H1 (cell line): ENCODE results near the gene RNF141. TPM values are rescaled to one million over a fixed set of nuclear protein-coding genes. Genes with fewer than 3 reads are reported as not detected.

ENCODE experiments used
- CTCF ChIA-PET: fragments of 300-600 bp; sonication (Branson Sonifier 250); formaldehyde crosslinking; loops from one replicate; lab custom pipeline; 2021; ENCODE audit not compliant: partially characterized antibody; lab: Charles Lee
- POLR2A ChIA-PET: fragments of 300-600 bp; sonication (Branson Sonifier 250); formaldehyde crosslinking; loops from one replicate; lab custom pipeline; 2021; ENCODE audit warnings: inconsistent platforms; ENCODE audit not compliant: partially characterized antibody; lab: Charles Lee
- DNase-seq, 2 experiments: peaks; one replicate each; pipeline versions ENCODE4 v3.0.0 to v3.0.0-alpha.2; 2010 to 2022; ENCODE audit warnings: low spot score in 2 of 2, low read depth in 1 of 2, mixed read lengths in 1 of 2
- FAIRE-seq: peaks from 2 replicates; lab custom pipeline; 2011; peaks lifted over from hg19 to GRCh38; lab: Jason Lieb, UNC
- H2AFZ ChIP-seq: 2 replicates; pipeline ENCODE4 v1.8.1; 2012; ENCODE audit warnings: low read length, inconsistent platforms
- H2AK5ac ChIP-seq: 2 replicates; pipeline ENCODE4 v1.6.1; 2013; ENCODE audit warnings: low read depth, low read length
- H2BK120ac ChIP-seq: replicated peaks from 2 replicates; pipeline ENCODE3; 2013; ENCODE audit warnings: low read depth, low read length, inconsistent platforms
- H2BK12ac ChIP-seq: 2 replicates; pipeline ENCODE4 v1.6.1; 2013; ENCODE audit warnings: low read depth, low read length
- H2BK15ac ChIP-seq: 2 replicates; pipeline ENCODE4 v1.6.1; 2013; ENCODE audit warnings: low read length
- H2BK20ac ChIP-seq: 2 replicates; pipeline ENCODE4 v1.6.1; 2013; ENCODE audit warnings: low read length
- H2BK5ac ChIP-seq: 2 replicates; pipeline ENCODE4 v1.6.1; 2013; ENCODE audit warnings: low read depth, low read length
- H3K14ac ChIP-seq: 2 replicates; pipeline ENCODE4 v1.6.1; 2013; ENCODE audit warnings: inconsistent platforms; ENCODE audit not compliant: insufficient read length
- H3K18ac ChIP-seq: 2 replicates; pipeline ENCODE4 v1.6.1; 2013; ENCODE audit warnings: low read length; ENCODE audit errors: extremely low read depth
- H3K23ac ChIP-seq: 2 replicates; pipeline ENCODE4 v1.6.1; 2013; ENCODE audit warnings: inconsistent platforms; ENCODE audit not compliant: insufficient read length
- H3K23me2 ChIP-seq: 2 replicates; pipeline ENCODE4 v1.6.1; 2013; ENCODE audit warnings: low read depth, low read length
- H3K27ac ChIP-seq: 2 replicates; pipeline ENCODE4 v1.6.1; 2011; ENCODE audit warnings: low read depth, low read length, inconsistent platforms
- H3K27me3 ChIP-seq, 4 experiments: replicated peaks in 1 of 4; 1 replicate in 1 of 4; 2 replicates in 3 of 4; pipeline versions ENCODE4 v1.6.1 to v1.8.1; 2011 to 2013; ENCODE audit warnings: low read length in 3 of 4, mild to moderate bottlenecking in 3 of 4, inconsistent platforms in 2 of 4, mixed read lengths in 2 of 4, moderate library complexity in 1 of 4; ENCODE audit not compliant: control insufficient read depth in 3 of 4, insufficient read depth in 3 of 4; ENCODE audit errors: extremely low read depth in 1 of 4
- H3K36me3 ChIP-seq, 4 experiments: 2 replicates each; pipeline versions ENCODE4 v1.6.1 to v1.8.1; 2011 to 2013; ENCODE audit warnings: mild to moderate bottlenecking in 4 of 4, low read length in 3 of 4, moderate library complexity in 2 of 4, control low read depth in 1 of 4, inconsistent platforms in 1 of 4; ENCODE audit not compliant: insufficient read depth in 4 of 4, control insufficient read depth in 2 of 4
- H3K4ac ChIP-seq: replicated peaks from 2 replicates; pipeline ENCODE3; 2013; ENCODE audit warnings: low read length, low read depth, mixed read lengths, inconsistent platforms; ENCODE audit not compliant: insufficient read length
- H3K4me1 ChIP-seq, 4 experiments: replicated peaks in 1 of 4; 1 replicate in 1 of 4; 2 replicates in 3 of 4; pipeline versions ENCODE4 v1.6.1 to v1.8.1; 2011 to 2013; ENCODE audit warnings: low read length in 3 of 4, inconsistent platforms in 2 of 4, mixed read lengths in 1 of 4; ENCODE audit not compliant: insufficient read depth in 4 of 4, control insufficient read depth in 3 of 4
- H3K4me2 ChIP-seq, 2 experiments: 2 replicates each; pipeline versions ENCODE4 v1.6.1 to v1.8.1; 2011 to 2013; ENCODE audit warnings: low read depth in 2 of 2, low read length in 2 of 2, control low read depth in 1 of 2, inconsistent platforms in 1 of 2, mild to moderate bottlenecking in 1 of 2; ENCODE audit not compliant: insufficient read depth in 1 of 2
- H3K4me3 ChIP-seq, 4 experiments: fragments of 200-600, 300-600 bp in 1 of 4; sonication (generic), shearing (Covaris generic), sonication (Bioruptor Twin) in 1 of 4; 2 replicates each; pipeline versions ENCODE4 v1.5.1 to v1.8.1; 2011 to 2016; ENCODE audit warnings: low read length in 4 of 4, low read depth in 3 of 4, control low read depth in 2 of 4, inconsistent platforms in 2 of 4, mild to moderate bottlenecking in 2 of 4, mixed read lengths in 1 of 4, moderate library complexity in 1 of 4; ENCODE audit not compliant: insufficient read depth in 2 of 4; ENCODE audit errors: extremely low read depth in 1 of 4
- H3K56ac ChIP-seq: replicated peaks from 2 replicates; pipeline ENCODE3; 2013; ENCODE audit warnings: low read depth, mild to moderate bottlenecking, mixed read lengths, low read length, inconsistent platforms; ENCODE audit not compliant: insufficient read length
- H3K79me1 ChIP-seq: 2 replicates; pipeline ENCODE4 v1.6.1; 2013; ENCODE audit warnings: low read depth, low read length, control low read depth
- H3K79me2 ChIP-seq, 2 experiments: 2 replicates each; pipeline versions ENCODE4 v1.6.1 to v1.8.1; 2012 to 2013; ENCODE audit warnings: low read length in 2 of 2, mild to moderate bottlenecking in 2 of 2, inconsistent platforms in 1 of 2; ENCODE audit not compliant: insufficient read depth in 2 of 2, control insufficient read depth in 1 of 2
- H3K9ac ChIP-seq, 4 experiments: replicated peaks in 1 of 4; 1 replicate in 1 of 4; 2 replicates in 3 of 4; pipeline versions ENCODE4 v1.6.1 to v1.8.1; 2011 to 2013; ENCODE audit warnings: low read depth in 3 of 4, low read length in 3 of 4, control low read depth in 2 of 4, mild to moderate bottlenecking in 2 of 4, moderate library complexity in 2 of 4, inconsistent platforms in 1 of 4; ENCODE audit errors: extremely low read depth in 1 of 4
- H3K9me3 ChIP-seq, 2 experiments: 2 replicates each; pipeline versions ENCODE4 v1.6.1 to v1.8.1; 2012 to 2013; ENCODE audit warnings: mild to moderate bottlenecking in 2 of 2, moderate library complexity in 2 of 2, control low read depth in 1 of 2, inconsistent platforms in 1 of 2, low read depth in 1 of 2, low read length in 1 of 2, mixed read lengths in 1 of 2; ENCODE audit not compliant: insufficient read depth in 2 of 2
- H4K20me1 ChIP-seq, 2 experiments: replicated peaks in 1 of 2; 2 replicates each; pipeline versions ENCODE3 to v1.8.1; 2011 to 2013; ENCODE audit warnings: inconsistent platforms in 2 of 2, low read length in 2 of 2, mild to moderate bottlenecking in 1 of 2; ENCODE audit not compliant: insufficient read depth in 2 of 2, control insufficient read depth in 1 of 2
- H4K5ac ChIP-seq: 2 replicates; pipeline ENCODE4 v1.6.1; 2013; ENCODE audit warnings: low read length, low read depth, mixed read lengths, inconsistent platforms; ENCODE audit not compliant: insufficient read length
- H4K8ac ChIP-seq: 2 replicates; pipeline ENCODE4 v1.8.0; 2013; ENCODE audit warnings: mild to moderate bottlenecking, moderate library complexity, low read length, inconsistent platforms; ENCODE audit not compliant: insufficient read depth; ENCODE audit errors: extremely low read depth
- H4K91ac ChIP-seq: replicated peaks from 2 replicates; pipeline ENCODE3; 2013; ENCODE audit warnings: low read length, mixed read lengths, inconsistent platforms; ENCODE audit not compliant: insufficient read length
- ASH2L ChIP-seq: fragments of 200-600, 300-600 bp; sonication (generic); IDR thresholded peaks from one replicate; pipeline ENCODE4 v1.7.1; 2017; ENCODE audit warnings: low read length
- BACH1 ChIP-seq: IDR thresholded peaks from 2 replicates; pipeline ENCODE4 v1.6.1; 2012; ENCODE audit warnings: low read length, improper control_type of control experiment
- CBX8 ChIP-seq: fragments of 300-800, 300-1000 bp; sonication (generic); IDR thresholded peaks from 2 replicates; pipeline ENCODE4 v1.7.1; 2016; ENCODE audit warnings: low read depth, low read length, borderline replicate concordance
- CEBPB ChIP-seq: IDR thresholded peaks from 2 replicates; pipeline ENCODE4 v1.6.1; 2012; ENCODE audit warnings: low read depth, low read length
- CREB1 ChIP-seq: IDR thresholded peaks from 2 replicates; pipeline ENCODE4 v1.6.1; 2012; ENCODE audit warnings: inconsistent platforms
- CTBP2 ChIP-seq: IDR thresholded peaks from 2 replicates; pipeline ENCODE4 v1.7.0; 2011; ENCODE audit warnings: borderline replicate concordance, mild to moderate bottlenecking, moderate library complexity, mixed read lengths, low read length; ENCODE audit not compliant: insufficient read depth, insufficient read length
- EGR1 ChIP-seq: IDR thresholded peaks from 2 replicates; pipeline ENCODE4 v1.6.1; 2011; ENCODE audit warnings: low read depth, low read length, borderline replicate concordance
- GTF2F1 ChIP-seq: IDR thresholded peaks from 2 replicates; pipeline ENCODE4 v1.6.1; 2012; ENCODE audit warnings: low read depth, low read length, improper control_type of control experiment, borderline replicate concordance
- HDAC2 ChIP-seq, 2 experiments: fragments of 300-600 bp in 1 of 2; sonication (generic) in 1 of 2; IDR thresholded peaks; 2 replicates each; pipeline ENCODE4 v1.6.1; 2011 to 2012; ENCODE audit warnings: low read depth in 2 of 2, low read length in 2 of 2, mild to moderate bottlenecking in 2 of 2, moderate library complexity in 2 of 2, borderline replicate concordance in 1 of 2, inconsistent platforms in 1 of 2
- KDM1A ChIP-seq: fragments of 200-600, 300-600 bp; sonication (generic); IDR thresholded peaks from 2 replicates; pipeline ENCODE4 v1.7.1; 2016; ENCODE audit warnings: mild to moderate bottlenecking, low read length, borderline replicate concordance
- KDM5A ChIP-seq: fragments of 200-600 bp; IDR thresholded peaks from 2 replicates; pipeline ENCODE4 v1.7.1; 2012; ENCODE audit warnings: mild to moderate bottlenecking, low read length, inconsistent platforms, mixed read lengths
- MAFK ChIP-seq: IDR thresholded peaks from 2 replicates; pipeline ENCODE4 v1.6.1; 2012; ENCODE audit warnings: low read depth, mild to moderate bottlenecking, improper control_type of control experiment, low read length
- SP4 ChIP-seq: IDR thresholded peaks from 2 replicates; pipeline ENCODE4 v1.6.1; 2012; ENCODE audit warnings: low read length, inconsistent platforms
- TEAD4 ChIP-seq: IDR thresholded peaks from 2 replicates; pipeline ENCODE4 v1.6.1; 2012; ENCODE audit warnings: low read depth, low read length, inconsistent platforms, mixed read lengths
- ZNF274 ChIP-seq: IDR thresholded peaks from 2 replicates; pipeline ENCODE4 v1.7.0; 2012; ENCODE audit warnings: low read length, borderline replicate concordance; ENCODE audit errors: extremely low read depth
- WGBS, 2 experiments: shearing (Covaris generic) in 1 of 2; methylation state at CpG; one replicate each; pipeline versions ENCODE4 v1.1.6 to v1.1.7; 2013 to 2015; ENCODE audit warnings: low lambda C conversion rate in 2 of 2, mixed read lengths in 2 of 2, inconsistent platforms in 1 of 2, low coverage in 1 of 2, missing lambda C conversion rate in 1 of 2; ENCODE audit not compliant: insufficient replicate concordance in 2 of 2, insufficient coverage in 1 of 2, insufficient read length in 1 of 2; ENCODE audit errors: extremely low coverage in 1 of 2, missing lambda C conversion rate in 1 of 2; 5-methylcytosine and 5-hydroxymethylcytosine counted together
- polyA plus RNA-seq, 7 experiments: library from polyadenylated mRNA; depleted of rRNA in 3 of 7; stranded (reverse) in 5 of 7; unstranded in 2 of 7; fragments of >200 nt in 5 of 7; fragments of 200-250 nt in 2 of 7; gene quantifications; 1 replicate in 5 of 7; 2 replicates in 1 of 7; 4 replicates in 1 of 7; pipeline versions ENCODE4 v1.2.1 to v1.2.3, GENCODE V29; 2011 to 2013; ENCODE audit warnings: missing spikeins in 2 of 7, mixed read lengths in 2 of 7
- total RNA-seq: library from RNA; stranded (reverse); fragmentation: NEBNext Ultra II Directional; extraction: Animal tissue kit (Norgen Biotek cat#: 25700); gene quantifications from 2 replicates; pipeline ENCODE4 v1.2.1, GENCODE V29; 2021

The RNF141 gene
- total and polyA plus RNA-seq, 2 of the 8 experiments (the other 6 are each of a cell fraction or from before 2014, with no cell fraction given) = 8.5 to 22.8 TPM

- H3K23me2 ChIP-seq = peaks cover 2% of the 10 kb centered on the region; the same call in 1 of the 2 replicates
Measured at GRCh38 chr11:10493041-10493663, 47.8 kb downstream of the RNF141 start.

More at GRCh38 chr11:10493041-10493663, 47.8 kb downstream of the RNF141 start:
- H3K4me1 ChIP-seq = peaks cover 0 to 5% (median 0%) of the 10 kb centered on the region in 4 experiments; a peak in 3 of 7 replicates
- no peak overlapping the region for H3K14ac ChIP-seq
- H3K4me3 ChIP-seq = no peak overlapping the region
- no peaks in the 10 kb centered on the region; a peak in 1 of 4 replicates for H3K9me3 ChIP-seq
- no peak overlapping the region for H4K5ac ChIP-seq
- H2AFZ ChIP-seq = no peak overlapping the region
- H2BK5ac ChIP-seq = no peak overlapping the region
- no peak overlapping the region for H3K4me2 ChIP-seq
- no peak overlapping the region for H2BK20ac ChIP-seq
- TF ChIP-seq GTF2F1 (no peak), CREB1 (no peak), ZNF274 (no peak), CBX8 (no peak), BACH1 (no peak), KDM5A (no peak), ASH2L (no peak), CEBPB (no peak), TEAD4 (no peak), HDAC2 (IDR thresholded peaks at IDR 0.05; ENCODE audit: borderline replicate concordance in 1 of 2, low read depth in 2 of 2, low read length in 2 of 2) (no peak), KDM1A (no peak), EGR1 (no peak), SP4 (no peak), CTBP2 (no peak), MAFK (no peak)
- DNase-seq (no peak), FAIRE-seq (no peak)
- WGBS, 2 experiments = 91% methylated on average over 18 of the region's 18 CpGs; no CpG with 5 or more reads in 1 of the 2 experiments
- H2BK12ac ChIP-seq = no peak overlapping the region
- POLR2A ChIA-PET = no interaction called here
- peak overlapping the region; percentile 77 for H4K8ac ChIP-seq
- no peak overlapping the region for H3K18ac ChIP-seq
- no peak overlapping the region for H3K56ac ChIP-seq
- no peaks in the 10 kb centered on the region; a peak in 1 of 8 replicates for H3K36me3 ChIP-seq
- no peak overlapping the region for H2BK15ac ChIP-seq
- peak overlapping the region; percentile 14 for H4K91ac ChIP-seq
- H3K23ac ChIP-seq = no peak overlapping the region
- no peak overlapping the region for H2BK120ac ChIP-seq
- no peaks in the 10 kb centered on the region for H4K20me1 ChIP-seq
- H3K9ac ChIP-seq = no peak overlapping the region
- no peak overlapping the region for H2AK5ac ChIP-seq
- CTCF ChIA-PET = no interaction called here
- no peaks in the 10 kb centered on the region for H3K79me1 ChIP-seq
- H3K27me3 ChIP-seq = no peaks in the 10 kb centered on the region; a peak in 1 of 7 replicates
- no peak overlapping the region for H3K27ac ChIP-seq
- no peak overlapping the region for H3K4ac ChIP-seq
- H3K79me2 ChIP-seq = no peaks in the 10 kb centered on the region
